HepG2 (cell line): ENCODE results near the gene PODXL2. TPM values are rescaled to one million over a fixed set of nuclear protein-coding genes. Genes with fewer than 3 reads are reported as not detected.
A peak's percentile ranks its signal among the peaks of the same experiment; 100 is the strongest.

ENCODE experiments used
- ATAC-seq: fragments of 200-7000 bp; cut with Tn5 transposase; 3 replicates; pipeline ENCODE4 v1.9.1; 2020; ENCODE audit warnings: mild to moderate bottlenecking, moderate library complexity
- BruUV-seq: library from RNA; stranded (reverse); fragments of 400-500 nt; replicated peaks from 2 replicates; lab custom pipeline; 2021; lab: Mats Ljungman, UMichigan
- CTCF ChIA-PET: fragments of 300-600 bp; formaldehyde crosslinking; extraction: SDS; loops from one replicate; lab custom pipeline; 2021; ENCODE audit warnings: low total read pairs, inconsistent platforms, low intra/inter-chr PET ratio; lab: Yijun Ruan, JAX
- POLR2A ChIA-PET: fragments of 350-600 bp; sonication (Branson Sonifier 250); formaldehyde crosslinking; loops from one replicate; lab custom pipeline; 2020; ENCODE audit warnings: antibody characterized with exemption, inconsistent platforms; lab: Yijun Ruan, JAX
- DNase-seq: peaks from one replicate; pipeline ENCODE4 v3.0.0-alpha.2; 2015; ENCODE audit warnings: low spot score
- FAIRE-seq: peaks from 3 replicates; lab custom pipeline; 2011; peaks lifted over from hg19 to GRCh38; lab: Jason Lieb, UNC
- H2AFZ ChIP-seq: one replicate; pipeline ENCODE4 v1.6.1; 2011; ENCODE audit warnings: low read length, inconsistent platforms
- H3K27ac ChIP-seq: fragments of 300-600 bp; 3 replicates; pipeline ENCODE4 v1.8.0; 2011; ENCODE audit warnings: mixed run types, mild to moderate bottlenecking, mixed read lengths, low read length, inconsistent platforms; ENCODE audit not compliant: insufficient read depth; ENCODE audit errors: extremely low read length
- H3K27me3 ChIP-seq, 2 experiments: fragments of 200-600 bp in 1 of 2; 2 replicates in 1 of 2; 3 replicates in 1 of 2; pipeline versions ENCODE4 v1.6.0 to v1.8.0; 2011; ENCODE audit warnings: low read length in 2 of 2, mild to moderate bottlenecking in 2 of 2, moderate library complexity in 2 of 2, inconsistent platforms in 1 of 2; ENCODE audit not compliant: insufficient read depth in 2 of 2, control insufficient read depth in 1 of 2
- H3K36me3 ChIP-seq, 2 experiments: fragments of 200-600 bp in 1 of 2; replicated peaks in 1 of 2; 2 replicates in 1 of 2; 3 replicates in 1 of 2; pipeline versions ENCODE4 v1.5.1 to v1.8.0; 2011; ENCODE audit warnings: low read length in 2 of 2, inconsistent platforms in 1 of 2; ENCODE audit not compliant: insufficient read depth in 2 of 2, control insufficient read depth in 1 of 2
- H3K4me1 ChIP-seq: 2 replicates; pipeline ENCODE4 v1.5.1; 2012; ENCODE audit warnings: low read length, inconsistent platforms; ENCODE audit not compliant: insufficient read depth
- H3K4me2 ChIP-seq: 2 replicates; pipeline ENCODE4 v1.6.0; 2011; ENCODE audit warnings: low read depth, low read length, inconsistent platforms
- H3K4me3 ChIP-seq, 3 experiments: fragments of 200-600 bp in 1 of 3; sonication (generic), shearing (Covaris generic) in 1 of 3; replicated peaks in 1 of 3; 2 replicates each; pipeline ENCODE4 v1.5.1; 2011 to 2016; ENCODE audit warnings: low read length in 3 of 3, inconsistent platforms in 2 of 3, low read depth in 2 of 3, mild to moderate bottlenecking in 2 of 3, control low read depth in 1 of 3, mixed read lengths in 1 of 3; ENCODE audit not compliant: insufficient read depth in 1 of 3
- H3K79me2 ChIP-seq: one replicate; pipeline ENCODE4 v1.6.1; 2011; ENCODE audit warnings: low read length, inconsistent platforms; ENCODE audit not compliant: insufficient read depth
- H3K9ac ChIP-seq: 2 replicates; pipeline ENCODE4 v1.6.0; 2011; ENCODE audit warnings: mild to moderate bottlenecking, low read depth, low read length, inconsistent platforms; ENCODE audit not compliant: insufficient read depth
- H3K9me3 ChIP-seq: 2 replicates; pipeline ENCODE4 v1.5.1; 2012; ENCODE audit warnings: mild to moderate bottlenecking, low read length
- H4K20me1 ChIP-seq: 2 replicates; pipeline ENCODE4 v1.6.0; 2011; ENCODE audit warnings: inconsistent platforms, mild to moderate bottlenecking, low read length, moderate library complexity; ENCODE audit not compliant: insufficient read depth
- CTCF ChIP-seq: sonication (generic); formaldehyde crosslinking; IDR thresholded peaks from 2 replicates; pipeline ENCODE4 v1.5.0; 2020; ENCODE audit warnings: mild to moderate bottlenecking, missing genetic modification reagents, moderate library complexity
- EED ChIP-seq: sonication (generic); formaldehyde crosslinking; IDR thresholded peaks from 2 replicates; pipeline ENCODE4 v1.5.0; 2020; ENCODE audit warnings: mild to moderate bottlenecking, missing genetic modification reagents
- HMGXB4 ChIP-seq, 2 experiments: sonication (generic) in 1 of 2; formaldehyde crosslinking in 1 of 2; IDR thresholded peaks; 2 replicates each; pipeline versions ENCODE4 v1.4.0 to v1.6.1; 2018 to 2020; ENCODE audit warnings: missing genetic modification reagents in 2 of 2, borderline replicate concordance in 1 of 2, low read depth in 1 of 2, mild to moderate bottlenecking in 1 of 2, missing biosample characterization in 1 of 2
- IKZF4 ChIP-seq: sonication (generic); formaldehyde crosslinking; IDR thresholded peaks from 2 replicates; pipeline ENCODE4 v1.5.1; 2020; ENCODE audit warnings: borderline replicate concordance, mild to moderate bottlenecking, low read depth, missing genetic modification reagents; ENCODE audit errors: not compliant biosample characterization
- MATR3 ChIP-seq: sonication (generic); formaldehyde crosslinking; IDR thresholded peaks from 2 replicates; pipeline ENCODE4 v1.4.0; 2020; ENCODE audit warnings: missing genetic modification reagents
- MZF1 ChIP-seq: sonication (generic); formaldehyde crosslinking; IDR thresholded peaks from 2 replicates; pipeline ENCODE4 v1.8.1; 2023; ENCODE audit warnings: mild to moderate bottlenecking, missing genetic modification reagents, borderline replicate concordance
- PRPF4 ChIP-seq: fragments of 200-400 bp; formaldehyde crosslinking; IDR thresholded peaks from 2 replicates; pipeline ENCODE4 v1.6.1; 2016; ENCODE audit warnings: low read length, low read depth; ENCODE audit not compliant: poor library complexity, severe bottlenecking
- ZNF724P ChIP-seq: sonication (generic); formaldehyde crosslinking; IDR thresholded peaks from 2 replicates; pipeline ENCODE4 v1.8.0; 2022; ENCODE audit warnings: missing genetic modification reagents, borderline replicate concordance
- ZNF772 ChIP-seq: sonication (generic); formaldehyde crosslinking; IDR thresholded peaks from 2 replicates; pipeline ENCODE4 v1.5.0; 2020; ENCODE audit warnings: mild to moderate bottlenecking, missing genetic modification reagents
- ZNF878 ChIP-seq: sonication (generic); formaldehyde crosslinking; IDR thresholded peaks from 2 replicates; pipeline ENCODE4 v1.8.1; 2023; ENCODE audit warnings: mild to moderate bottlenecking, missing genetic modification reagents, moderate library complexity
- WGBS: methylation state at CpG from one replicate; pipeline ENCODE4 v1.1.6; 2017; ENCODE audit warnings: low lambda C conversion rate; 5-methylcytosine and 5-hydroxymethylcytosine counted together
- in situ Hi-C: cut with HindIII; loops from 2 replicates; pipeline ENCODE4 v1.10.0; 2017; ENCODE audit warnings: low pct_unique_long_range_greater_than_20kb; ENCODE audit not compliant: extremely low pct_ligation_motif_present
- intact Hi-C: fragments of 100-400 bp; cut with micrococcal nuclease; formaldehyde crosslinking; loops from one replicate; pipeline ENCODE4 v1.10.0; 2022; ENCODE audit not compliant: unreplicated experiment
- polyA plus RNA-seq, 8 experiments: library from polyadenylated mRNA; depleted of rRNA in 3 of 8; stranded (reverse) in 7 of 8; unstranded in 1 of 8; fragments of >200 nt; fragmentation: Illumina TruSeq in 4 of 8; extraction: Trizol in 4 of 8; gene quantifications; 2 replicates each; pipeline versions ENCODE4 v1.2.1 to v1.2.3, GENCODE V29; 2011 to 2016; ENCODE audit warnings: low read depth in 4 of 8, missing spikeins in 1 of 8, mixed read lengths in 1 of 8; ENCODE audit not compliant: insufficient read depth in 1 of 8
- total RNA-seq, 5 experiments: library from RNA; depleted of rRNA; stranded (reverse); fragments of >200 nt; fragmentation: Illumina TruSeq; extraction: Trizol; gene quantifications; 2 replicates each; pipeline ENCODE4 v1.2.3, GENCODE V29; 2016; ENCODE audit warnings: low read depth in 1 of 5

The PODXL2 gene
- total and polyA plus RNA-seq, 2 of the 13 experiments (the other 11 are each of a cell fraction or from before 2014, with no cell fraction given) = 20.4 to 25.1 TPM

GRCh38 chr3:127684871-127685707 is 56.1 kb downstream of the PODXL2 start:
- no peaks in the 10 kb centered on the region for H3K9me3 ChIP-seq
- peak; percentile 28 for ATAC-seq
- peaks cover 0 to 6% of the 10 kb centered on the region in 2 experiments; a peak in 2 of 5 replicates for H3K27me3 ChIP-seq
- in situ Hi-C loops = loop anchor here (10.0 kb wide), 1 partner anchor 280 kb away; no protein-coding TSS in a partner anchor
- no peaks in the 10 kb centered on the region for H4K20me1 ChIP-seq
- peaks cover under 1% of the 10 kb centered on the region; the same call in 1 of the 2 replicates for H3K4me1 ChIP-seq
- no peak overlapping the region for H3K4me3 ChIP-seq
- no peak overlapping the region for H3K9ac ChIP-seq
- no peak for FAIRE-seq
- H3K4me2 ChIP-seq = no peak overlapping the region
- TF ChIP-seq ZNF878 (no peak), EED (no peak), HMGXB4 (CRISPR knock-in tag; IDR thresholded peaks at IDR 0.05; ENCODE audit: borderline replicate concordance in 1 of 2, low read depth in 1 of 2) (no peak), MATR3 (CRISPR knock-in tag) (no peak), PRPF4 (no peak), MZF1 (CRISPR knock-in tag) (no peak), CTCF (no peak), ZNF772 (CRISPR knock-in tag) (no peak), ZNF724P (CRISPR knock-in tag) (no peak), IKZF4 (CRISPR knock-in tag) (no peak)
- TF ChIP-seq, all 625 proteins: peak for 0
- no peak overlapping the region for H3K27ac ChIP-seq
- BruUV-seq = no TSS peak
- 25% methylated on average over 4 of the region's 22 CpGs for WGBS
- no peak overlapping the region for H2AFZ ChIP-seq
- ChIA-PET POLR2A (no interaction called here), CTCF (no interaction called here)
- DNase-seq = no peak
- H3K79me2 ChIP-seq = no peaks in the 10 kb centered on the region
- intact Hi-C loops = no loop called here
- H3K36me3 ChIP-seq = no peaks in the 10 kb centered on the region
